GM21723 (cell line): ENCODE measurements around the gene KRTAP5-8.
"Not testable (repeated sequence)": the region's sequence is repeated elsewhere in the genome, so short reads cannot be mapped to it uniquely, and the experiment has no call there.

ENCODE experiments used
- ATAC-seq: cut with Tn5 transposase; IDR thresholded peaks from one replicate; pipeline ENCODE4 v1.9.1; 2021; ENCODE audit warnings: mild to moderate bottlenecking, moderate library complexity; ENCODE audit not compliant: unreplicated experiment

KRTAP5-8 gene

DNA sequence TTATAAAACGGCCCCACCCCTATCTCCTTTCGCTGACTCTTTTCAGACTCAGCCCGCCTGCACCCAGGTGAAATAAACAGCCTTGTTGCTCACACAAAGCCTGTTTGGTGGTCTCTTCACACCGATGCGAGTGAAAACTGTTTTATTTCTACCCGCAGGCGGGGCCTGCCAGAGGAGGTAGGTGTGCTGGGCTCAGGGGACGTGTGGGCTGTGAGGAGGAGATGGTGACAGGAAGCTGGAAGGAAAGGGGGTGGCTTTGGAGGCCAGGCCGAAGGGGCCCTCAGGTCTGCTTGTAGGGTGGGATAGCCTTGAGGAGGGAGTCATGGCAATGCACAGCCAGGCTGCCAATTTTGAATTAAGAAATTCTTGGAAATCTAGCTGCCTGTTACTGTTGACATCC is 32.0 kb upstream of the KRTAP5-8 start:
- no peak for ATAC-seq

DNA sequence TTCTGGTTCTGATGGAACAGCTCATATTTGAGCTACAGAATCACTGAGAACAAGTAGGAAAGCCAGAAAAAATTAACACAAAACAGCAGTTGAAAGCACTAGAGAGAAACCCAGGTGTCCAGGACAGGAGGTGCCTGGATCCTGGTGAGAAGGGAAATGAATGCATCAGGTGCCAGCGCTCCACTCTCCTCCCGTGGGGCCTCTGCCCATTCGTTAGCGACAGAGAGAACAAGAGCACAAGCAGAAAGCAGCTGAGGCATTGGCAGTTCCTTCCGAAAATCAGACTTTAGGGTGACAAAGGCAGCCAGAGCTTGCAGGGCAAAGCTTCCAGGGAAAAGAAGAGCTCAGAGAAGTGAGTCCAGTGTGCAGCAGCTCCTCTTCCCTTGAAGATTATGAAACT is 30.7 kb upstream of the KRTAP5-8 start:
- no peak for ATAC-seq

DNA sequence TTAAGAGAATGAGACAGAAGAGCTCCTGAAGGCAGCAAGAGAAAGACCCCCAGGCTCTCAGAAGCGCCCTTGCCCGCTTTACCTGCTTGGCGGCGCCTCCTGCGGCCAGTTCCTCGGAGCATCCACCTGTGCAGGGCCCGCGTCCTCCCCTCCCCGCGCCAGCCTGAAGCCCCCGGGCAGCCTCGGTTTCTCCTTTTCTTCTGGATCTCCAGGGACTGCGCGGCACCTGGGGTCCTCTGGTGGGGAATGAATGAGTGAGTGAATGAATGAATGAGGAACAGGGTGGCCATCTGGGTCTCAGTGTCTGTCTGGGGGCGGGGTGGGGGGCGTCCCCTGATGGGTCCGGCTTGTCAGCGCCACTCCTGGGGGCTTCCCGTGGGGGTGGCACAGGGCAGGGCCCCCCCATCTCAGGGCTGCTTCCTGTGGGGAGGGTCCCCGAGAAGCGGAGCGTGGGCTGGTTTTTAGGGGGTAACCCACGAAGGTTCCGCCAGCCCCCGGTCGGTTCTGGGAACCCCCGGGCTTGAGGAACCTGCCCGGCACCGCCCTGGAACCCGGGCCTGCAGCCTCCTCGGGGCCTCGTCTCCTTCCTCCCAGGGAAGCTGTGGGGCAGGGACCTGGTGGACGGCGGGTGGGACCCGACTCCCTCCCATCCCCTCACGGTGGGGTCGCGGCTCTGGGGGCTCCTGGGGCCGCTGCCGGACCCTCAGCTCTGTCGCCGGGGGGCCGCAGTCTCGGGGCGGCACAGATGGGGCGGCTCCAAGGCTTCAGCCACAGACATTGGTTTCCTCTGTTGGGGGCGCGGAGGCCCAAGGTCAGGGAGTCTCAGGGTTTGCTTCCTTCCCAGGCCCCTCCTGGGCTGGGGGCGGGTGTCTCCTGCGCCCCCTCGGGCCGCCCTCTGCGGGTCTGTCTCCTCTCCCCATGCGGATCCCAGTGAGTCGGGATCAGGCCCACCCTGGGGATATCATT is 19.0 kb upstream of the KRTAP5-8 start:
- no peak for ATAC-seq

DNA sequence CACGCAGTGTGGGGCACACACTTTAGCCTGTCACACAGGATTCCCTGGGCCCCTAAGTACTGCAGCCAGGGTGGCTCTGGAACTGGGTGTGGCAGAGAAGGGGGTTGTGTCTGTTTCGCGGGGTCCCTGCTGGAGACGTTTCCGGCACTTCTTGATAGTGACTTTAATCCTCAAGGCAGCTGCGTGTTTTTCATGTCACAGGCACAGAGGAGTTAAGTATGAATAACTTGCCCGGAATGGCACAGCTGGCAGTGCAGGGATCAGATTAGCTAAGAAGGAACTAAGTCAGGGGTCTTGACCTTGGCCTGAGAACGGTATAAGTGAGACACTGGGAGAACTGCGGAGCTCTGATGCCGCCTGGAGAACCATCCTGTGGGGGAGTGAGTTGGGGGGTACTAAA is 18.3 kb upstream of the KRTAP5-8 start:
- no peak for ATAC-seq

DNA sequence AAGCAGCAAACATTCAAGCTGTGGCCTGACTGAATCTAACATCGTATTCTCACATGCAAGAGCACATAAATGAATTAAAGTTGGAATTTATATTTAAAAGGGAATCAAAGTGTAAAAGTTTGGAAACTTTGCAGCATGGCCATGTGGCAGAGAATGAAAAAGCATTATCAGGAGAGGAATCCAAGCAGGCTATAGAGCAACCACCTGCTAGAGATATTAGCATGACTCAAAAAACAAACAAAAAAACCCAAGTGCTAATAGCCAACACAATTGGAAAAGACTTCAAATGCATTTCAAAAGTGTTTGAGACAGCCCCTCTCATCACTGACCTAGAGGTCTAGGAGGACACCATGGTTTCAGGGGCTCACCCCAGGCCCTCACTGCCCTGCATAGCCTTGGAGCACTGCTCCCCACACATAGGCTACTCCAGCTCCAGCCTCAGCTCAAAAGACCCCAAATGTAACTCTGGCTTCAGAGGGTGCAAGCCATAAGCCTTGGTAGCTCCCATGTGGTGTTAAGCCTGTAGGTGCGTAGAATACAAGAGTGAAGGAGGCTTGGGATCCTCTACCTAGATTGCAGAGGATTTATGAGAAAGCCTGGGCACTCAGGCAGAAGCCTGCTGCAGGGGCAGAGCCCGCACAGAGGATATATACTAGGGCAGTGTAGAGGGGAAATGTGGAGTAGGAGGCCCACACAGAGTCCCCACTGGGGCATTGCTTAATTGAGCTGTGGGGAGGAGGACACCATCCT is 12.5 kb upstream of the KRTAP5-8 start:
- no peak for ATAC-seq

DNA sequence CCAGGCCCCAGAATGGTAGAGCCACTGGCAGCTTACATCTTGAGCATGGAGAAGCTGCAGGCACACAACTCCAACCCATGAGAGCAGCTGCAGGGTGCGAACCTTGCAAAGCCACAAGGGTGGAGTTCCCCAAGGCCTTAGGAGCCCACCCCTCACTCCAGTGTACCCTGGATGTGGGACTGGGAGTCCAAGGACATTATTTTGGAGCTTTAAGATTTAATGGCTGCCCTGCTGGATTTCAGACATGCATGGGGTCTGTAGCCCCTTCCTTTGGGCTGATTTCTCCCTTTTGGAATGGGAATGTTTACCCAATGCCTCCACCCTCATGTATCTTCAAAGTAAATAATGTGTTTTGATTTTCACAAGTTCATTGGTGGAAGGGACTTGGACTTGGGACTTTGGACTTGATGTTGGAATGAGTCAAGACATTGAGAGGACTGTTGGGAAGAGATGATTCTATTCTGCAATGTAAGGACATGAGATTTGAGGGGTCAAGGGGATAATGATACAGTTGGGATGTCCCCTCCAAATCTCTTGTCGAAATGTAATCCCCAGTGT is 11.8 kb upstream of the KRTAP5-8 start:
- no peak for ATAC-seq

DNA sequence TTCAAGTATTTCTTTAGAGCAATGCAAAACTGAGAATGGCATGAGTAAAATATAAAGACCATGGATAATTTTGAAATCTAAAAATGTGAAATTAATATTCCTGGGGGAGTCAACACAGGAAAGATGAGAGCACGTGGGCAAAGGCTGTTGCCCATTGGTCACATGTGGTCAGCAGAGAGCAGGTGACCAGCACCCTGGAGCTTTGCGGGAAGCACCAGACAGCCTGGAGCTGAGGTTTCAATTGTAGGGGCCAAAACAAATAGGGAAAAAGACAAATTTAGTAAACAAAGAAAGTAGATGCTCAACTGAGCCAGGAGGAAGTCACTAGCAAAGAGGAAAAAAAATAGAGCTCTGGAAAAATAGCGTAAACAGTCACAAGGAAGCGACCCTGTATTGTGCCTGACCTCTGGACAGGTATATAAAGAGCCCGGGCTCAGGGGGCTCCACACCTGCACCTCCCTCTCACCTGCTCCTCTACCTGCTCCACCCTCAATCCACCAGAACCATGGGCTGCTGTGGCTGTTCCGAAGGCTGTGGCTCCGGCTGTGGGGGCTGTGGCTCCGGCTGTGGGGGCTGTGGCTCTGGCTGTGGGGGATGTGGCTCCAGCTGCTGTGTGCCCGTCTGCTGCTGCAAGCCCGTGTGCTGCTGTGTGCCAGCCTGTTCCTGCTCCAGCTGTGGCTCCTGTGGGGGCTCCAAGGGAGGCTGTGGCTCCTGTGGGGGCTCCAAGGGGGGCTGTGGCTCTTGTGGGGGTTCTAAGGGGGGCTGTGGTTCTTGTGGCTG is 10.8 kb upstream of the KRTAP5-8 start, which contains the start of gene KRTAP5-7:
Gene KRTAP5-7 (plus strand): TSS at position 472 of the 780 bp plus-strand sequence. CDS start 34 bp downstream, at position 506.
- ATAC-seq: not testable (repeated sequence)

DNA sequence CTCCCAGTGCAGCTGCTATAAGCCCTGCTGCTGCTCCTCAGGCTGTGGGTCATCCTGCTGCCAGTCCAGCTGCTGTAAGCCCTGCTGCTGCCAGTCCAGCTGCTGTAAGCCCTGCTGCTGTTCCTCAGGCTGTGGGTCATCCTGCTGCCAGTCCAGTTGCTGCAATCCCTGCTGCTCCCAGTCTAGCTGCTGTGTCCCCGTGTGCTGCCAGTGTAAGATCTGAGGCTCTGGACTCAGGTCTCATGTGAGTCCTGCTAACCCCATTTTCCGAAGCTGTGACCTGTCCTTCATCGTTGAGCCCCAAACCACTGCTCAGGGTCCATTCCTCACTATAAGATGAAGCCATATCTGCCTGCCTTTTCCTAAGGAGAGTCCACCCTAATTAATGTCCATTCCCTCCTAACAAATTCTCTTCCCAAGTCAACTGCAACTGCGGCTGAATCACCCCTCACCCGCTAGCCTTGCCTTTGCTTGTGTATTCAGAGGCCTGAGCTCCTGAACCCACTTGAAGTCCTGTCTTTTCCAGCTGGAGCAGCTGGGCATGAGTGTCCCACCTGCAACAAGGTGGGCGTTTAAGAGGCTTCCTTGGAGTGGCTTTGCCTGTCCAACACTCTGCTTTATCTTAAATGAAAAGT is 10.1 kb upstream of the KRTAP5-8 start:
- ATAC-seq: no peak

DNA sequence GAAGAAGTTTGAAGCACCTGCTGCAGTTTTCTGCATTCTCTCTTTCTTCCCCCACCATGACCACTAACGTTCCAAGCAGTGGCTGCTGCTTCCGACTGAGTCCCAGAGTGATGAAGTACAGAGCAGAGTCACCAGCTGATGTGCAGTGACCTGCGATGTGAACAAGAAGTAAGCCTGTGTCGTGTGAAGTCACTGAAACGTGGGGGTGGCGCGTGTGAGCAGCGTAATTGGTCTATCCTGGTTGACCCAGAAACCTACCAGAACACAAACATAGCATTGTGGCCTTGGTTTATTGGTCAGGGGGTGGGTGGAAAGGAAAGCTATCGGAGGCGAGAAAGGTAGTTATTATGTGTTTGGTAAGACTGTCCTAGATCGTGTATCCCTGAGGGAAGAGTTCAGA is 7.2 kb upstream of the KRTAP5-8 start:
- ATAC-seq: no peak

DNA sequence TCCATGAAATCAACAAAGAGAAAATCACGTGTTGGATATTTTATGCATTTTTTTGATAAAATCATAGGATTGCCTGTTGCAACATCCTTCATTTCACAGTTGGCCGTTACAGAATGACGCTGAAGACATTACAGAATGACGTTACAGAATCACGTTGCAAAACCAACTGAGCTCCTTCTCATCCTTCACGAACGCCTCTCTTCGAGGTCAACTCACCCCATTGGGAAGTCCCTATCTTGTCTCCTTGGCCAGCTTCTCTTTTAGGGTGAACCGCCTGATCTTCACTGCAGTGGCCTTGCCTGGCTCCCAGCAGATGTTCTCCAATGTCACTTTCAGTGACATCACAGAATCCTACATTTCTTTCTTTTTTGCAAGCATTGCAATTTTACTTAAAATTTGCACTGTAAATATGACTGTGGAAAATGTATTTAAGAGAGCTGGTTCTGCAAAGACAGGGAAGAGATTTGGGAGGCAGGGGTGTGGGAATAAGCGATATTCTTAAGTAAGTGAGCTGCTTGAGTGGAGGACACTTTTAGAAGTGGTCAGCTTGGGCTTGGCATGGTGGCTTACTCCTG is 5.7 kb upstream of the KRTAP5-8 start:
- no peak for ATAC-seq

DNA sequence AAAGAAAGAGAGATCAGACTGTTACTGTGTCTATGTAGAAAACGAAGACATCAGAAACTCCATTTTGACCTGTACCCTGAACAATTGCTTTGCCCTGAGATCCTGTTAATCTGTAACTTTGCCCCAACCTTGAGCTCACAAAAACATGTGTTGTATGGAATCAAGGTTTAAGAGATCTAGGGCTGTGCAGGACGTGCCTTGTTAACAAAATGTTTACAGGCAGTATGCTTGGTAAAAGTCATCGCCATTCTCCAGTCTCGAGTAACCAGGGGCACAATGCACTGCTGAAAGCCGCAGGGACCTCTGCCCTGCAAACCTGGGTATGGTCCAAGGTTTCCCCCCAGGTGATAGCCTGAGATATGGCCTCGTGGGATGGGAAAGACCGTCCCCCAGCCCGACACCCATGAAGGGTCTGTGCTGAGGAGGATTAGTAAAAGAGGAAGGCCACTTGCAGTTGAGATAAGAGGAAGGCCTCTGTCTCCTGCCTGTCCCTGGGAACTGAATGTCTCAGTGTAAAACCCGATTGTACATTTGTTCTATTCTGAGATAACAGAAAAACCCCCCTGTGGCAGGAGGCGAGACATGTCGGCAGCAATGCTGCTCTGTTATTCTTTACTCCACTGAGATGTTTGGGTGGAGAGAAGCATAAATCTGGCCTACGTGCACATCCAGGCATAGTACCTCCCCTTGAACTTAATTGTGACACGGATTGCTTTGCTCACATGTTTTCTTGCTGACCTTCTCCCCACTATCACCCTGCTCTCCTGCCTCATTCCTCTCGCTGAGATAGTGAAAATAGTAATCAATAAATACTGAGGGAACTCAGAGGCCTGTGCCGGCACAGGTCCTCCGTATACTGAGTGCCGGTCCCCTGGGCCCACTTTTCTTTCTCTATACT is 2.9 kb upstream of the KRTAP5-8 start:
- not testable (repeated sequence) for ATAC-seq

DNA sequence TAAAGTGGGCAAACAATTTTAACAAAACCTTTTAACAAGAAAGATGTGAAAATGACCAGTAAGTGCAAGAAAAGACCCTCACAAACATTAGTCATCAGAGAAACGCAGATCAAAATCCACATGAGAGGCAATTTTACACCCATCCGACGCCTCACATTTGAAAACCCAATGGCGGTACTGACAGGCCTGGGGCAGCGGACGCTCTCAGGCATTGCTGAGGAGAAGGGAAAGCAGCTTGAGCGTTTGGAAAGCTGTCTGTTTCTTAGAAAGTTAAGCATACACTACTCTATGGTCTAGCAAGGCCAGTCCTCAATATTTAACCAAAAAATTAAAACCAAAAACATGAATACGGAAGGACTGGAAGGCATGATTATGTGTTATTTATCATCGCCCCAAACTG is 2.0 kb upstream of the KRTAP5-8 start:
- no peak for ATAC-seq

DNA sequence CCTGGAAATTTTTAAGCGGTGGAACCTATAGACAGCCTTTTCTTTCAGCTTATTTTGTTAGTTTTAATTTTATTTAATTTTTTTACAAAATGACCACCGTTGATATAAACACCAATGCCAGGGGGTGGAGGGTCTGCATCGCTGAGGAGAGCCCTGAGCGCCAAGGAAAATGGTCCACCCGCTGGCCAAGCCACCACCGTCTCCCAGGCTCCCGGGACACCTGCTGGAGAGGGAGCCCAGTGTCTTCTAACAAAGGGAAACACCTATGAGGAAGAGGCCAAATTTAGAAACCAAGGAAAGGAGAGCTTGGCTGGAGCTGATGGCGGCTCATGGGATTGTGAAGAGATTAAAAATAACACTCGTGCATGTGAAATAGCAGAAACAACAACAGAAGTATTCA is 288 bp upstream of the KRTAP5-8 start:
- no peak for ATAC-seq

DNA sequence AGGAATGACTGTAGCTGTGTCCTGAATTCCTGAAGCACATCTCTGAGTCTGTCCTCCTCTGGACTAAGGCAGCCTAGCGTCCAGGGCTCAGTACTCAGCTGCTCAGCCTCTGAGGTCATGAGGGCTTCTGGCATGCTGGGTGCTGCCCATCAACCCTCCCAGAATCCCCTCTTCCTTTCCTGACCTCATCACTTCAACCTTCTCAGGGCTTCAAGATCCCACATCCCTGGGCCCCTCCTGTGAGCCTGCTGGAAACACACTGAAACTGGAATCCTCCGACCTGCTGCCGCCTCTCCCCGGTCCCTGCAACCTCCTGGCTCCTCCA is 803 bp downstream of the KRTAP5-8 start:
- ATAC-seq: no peak

DNA sequence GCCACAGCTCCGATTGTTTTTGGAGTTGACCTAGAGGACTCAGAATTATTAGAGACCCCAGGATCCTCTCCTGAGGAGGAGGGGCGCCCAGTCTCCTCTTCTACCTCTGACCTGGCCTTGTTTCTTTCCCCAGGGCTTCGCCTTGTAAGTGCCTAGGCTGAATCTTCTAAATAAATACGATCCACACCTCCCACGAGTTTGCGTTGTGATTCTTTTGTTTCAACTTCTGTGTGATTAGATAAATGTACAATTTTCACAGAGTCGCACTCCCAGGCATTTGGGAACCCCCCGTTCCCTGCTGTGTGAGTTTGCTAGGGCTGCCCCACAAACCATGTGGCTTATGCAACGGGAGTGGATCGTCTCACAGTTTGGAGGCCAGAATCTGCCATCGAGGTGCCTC is 1.2 kb downstream of the KRTAP5-8 start:
- ATAC-seq: no peak

DNA sequence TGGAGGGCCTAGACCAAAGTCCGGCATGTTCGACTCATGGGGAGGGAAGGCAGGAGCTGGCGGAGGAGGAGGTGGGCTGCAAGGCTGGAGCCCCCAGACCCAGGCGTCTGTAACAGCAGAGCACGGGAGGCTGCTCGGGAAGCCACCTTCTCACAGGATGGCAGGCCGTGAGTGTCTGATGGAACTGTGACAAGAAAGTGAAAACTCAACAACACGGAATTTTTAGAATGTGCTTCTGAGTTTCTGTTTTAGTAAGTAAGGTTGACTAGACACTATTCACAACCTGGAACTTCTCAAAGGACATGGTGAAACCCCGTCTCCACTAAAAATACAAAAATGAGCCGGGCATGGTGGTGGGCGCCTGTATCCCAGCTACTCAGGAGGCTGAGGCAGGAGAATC is 2.1 kb downstream of the KRTAP5-8 start:
- not testable (repeated sequence) for ATAC-seq

DNA sequence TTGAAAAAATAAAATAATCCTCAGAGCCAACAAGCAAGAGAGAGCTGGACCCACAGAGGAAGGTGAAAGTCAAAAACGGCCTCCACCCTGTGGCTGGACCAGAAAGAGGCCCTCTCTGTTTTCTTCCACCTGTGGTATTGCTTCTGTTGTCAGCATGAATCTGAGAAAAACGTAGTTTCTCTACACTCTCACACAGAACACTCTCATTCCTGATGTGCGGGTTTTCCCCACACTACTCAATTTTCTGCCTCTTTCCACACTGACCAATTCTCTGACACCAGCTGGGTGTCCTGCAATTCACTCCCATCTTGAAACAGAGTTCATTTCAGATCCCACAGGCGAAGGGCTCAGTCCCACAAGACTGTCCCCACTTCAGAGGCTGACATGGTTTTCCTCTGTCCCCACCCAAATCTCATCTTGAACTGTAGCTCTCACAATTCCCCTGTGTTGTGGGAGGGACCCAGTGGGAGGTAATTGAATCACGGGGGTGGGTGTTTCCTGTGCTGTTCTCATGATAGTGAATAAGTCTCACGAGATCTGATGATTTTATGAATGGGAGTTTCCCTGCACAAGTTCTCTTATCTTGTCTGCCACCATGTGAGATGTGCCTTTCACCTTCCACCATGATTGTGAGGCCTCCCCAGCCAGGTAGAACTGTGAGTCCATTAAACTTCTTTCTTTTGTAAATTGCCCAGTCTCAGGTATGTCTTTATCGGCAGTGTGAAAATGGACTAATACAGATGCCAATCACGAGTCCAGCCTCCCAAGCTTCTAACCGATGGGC is 2.9 kb downstream of the KRTAP5-8 start:
- ATAC-seq: peak; percentile 58

DNA sequence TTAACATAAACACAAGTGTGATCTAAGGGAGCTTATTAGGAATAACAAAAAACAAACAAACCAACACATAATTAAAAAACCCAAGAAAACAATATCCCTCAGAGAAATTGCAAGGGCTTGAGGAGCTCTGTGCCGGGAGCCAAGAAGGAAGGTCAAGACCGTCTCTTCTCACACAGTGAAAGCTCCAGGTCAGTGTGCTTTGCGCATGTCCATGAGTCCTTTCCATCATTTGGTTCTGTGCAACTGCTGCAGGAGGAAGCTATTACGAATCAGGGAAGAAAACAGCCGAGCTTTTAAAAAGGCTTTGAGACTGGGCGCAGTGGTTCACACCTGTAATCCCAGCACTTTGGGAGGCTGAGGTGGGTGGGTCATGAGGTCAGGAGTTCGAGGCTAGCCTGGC is 4.6 kb downstream of the KRTAP5-8 start:
- no peak for ATAC-seq
